GM12878 (cell line): ENCODE results near the gene WWC2. TPM values are rescaled to one million over a fixed set of nuclear protein-coding genes. Genes with fewer than 3 reads are reported as not detected.

Experiments used
- ATAC-seq: fragments of 200-7000 bp; cut with Tn5 transposase; 3 replicates; pipeline ENCODE4 v1.9.1; 2020; ENCODE audit warnings: mild to moderate bottlenecking, moderate library complexity
- BruUV-seq: library from RNA; stranded (reverse); fragments of 400-500 nt; replicated peaks from 2 replicates; lab custom pipeline; 2021; lab: Mats Ljungman, UMichigan
- CTCF ChIA-PET: fragments of 300-600 bp; sonication (Branson Sonifier 250); formaldehyde crosslinking; extraction: SDS; loops from one replicate; lab custom pipeline; 2021; ENCODE audit warnings: inconsistent platforms; lab: Yijun Ruan, JAX
- POLR2A ChIA-PET: fragments of 350-600 bp; formaldehyde crosslinking; extraction: SDS; loops from one replicate; lab custom pipeline; 2021; ENCODE audit warnings: inconsistent platforms; lab: Charles Lee
- RAD21 ChIA-PET: fragments of 300-600 bp; sonication (Branson Sonifier 250); formaldehyde crosslinking; loops from one replicate; lab custom pipeline; 2023; ENCODE audit warnings: antibody characterized with exemption; ENCODE audit not compliant: unreplicated experiment; lab: Charles Lee
- SMC1A ChIA-PET: fragments of 300-600 bp; sonication (Branson Sonifier 250); formaldehyde crosslinking; loops from one replicate; lab custom pipeline; 2023; ENCODE audit not compliant: unreplicated experiment, uncharacterized antibody; lab: Charles Lee
- DNase-seq: peaks from one replicate; pipeline ENCODE4 v3.0.0-alpha.2; 2011; ENCODE audit warnings: low read depth, low spot score
- FAIRE-seq: peaks from 3 replicates; lab custom pipeline; 2011; peaks lifted over from hg19 to GRCh38; lab: Jason Lieb, UNC
- H2AFZ ChIP-seq: 2 replicates; pipeline ENCODE4 v1.6.0; 2011; ENCODE audit warnings: low read depth, low read length, control low read depth; ENCODE audit not compliant: control insufficient read depth
- H3K27ac ChIP-seq: 2 replicates; pipeline ENCODE4 v1.5.1; 2011; ENCODE audit warnings: control low read depth; ENCODE audit not compliant: control insufficient read depth, insufficient read depth
- H3K27me3 ChIP-seq, 2 experiments: replicated peaks in 1 of 2; 2 replicates each; pipeline versions ENCODE4 v1.6.0 to v1.6.1; 2011; ENCODE audit warnings: low read length in 1 of 2; ENCODE audit not compliant: control insufficient read depth in 2 of 2, insufficient read depth in 2 of 2
- H3K36me3 ChIP-seq, 2 experiments: 2 replicates each; pipeline ENCODE4 v1.5.1; 2011; ENCODE audit warnings: low read length in 1 of 2; ENCODE audit not compliant: control insufficient read depth in 2 of 2, insufficient read depth in 2 of 2
- H3K4me1 ChIP-seq: 2 replicates; pipeline ENCODE4 v1.6.1; 2011; ENCODE audit warnings: mild to moderate bottlenecking, low read length, moderate library complexity, mixed read lengths; ENCODE audit not compliant: control insufficient read depth, insufficient read depth
- H3K4me2 ChIP-seq: 2 replicates; pipeline ENCODE4 v1.6.0; 2011; ENCODE audit warnings: control low read depth; ENCODE audit not compliant: control insufficient read depth, insufficient read depth
- H3K4me3 ChIP-seq: fragments of 200-600 bp; sonication (generic); 2 replicates; pipeline ENCODE4 v1.5.1; 2016
- H3K79me2 ChIP-seq: 2 replicates; pipeline ENCODE4 v1.6.0; 2011; ENCODE audit warnings: low read length; ENCODE audit not compliant: control insufficient read depth, insufficient read depth
- H3K9ac ChIP-seq: 2 replicates; pipeline ENCODE4 v1.8.0; 2011; ENCODE audit warnings: low read length, control low read depth, mixed read lengths; ENCODE audit not compliant: control insufficient read depth, insufficient read depth
- H3K9me3 ChIP-seq: replicated peaks from 3 replicates; pipeline ENCODE4 v1.5.1; 2011; ENCODE audit warnings: mild to moderate bottlenecking, low read length; ENCODE audit not compliant: control insufficient read depth, insufficient read depth
- H4K20me1 ChIP-seq: 2 replicates; pipeline ENCODE4 v1.6.0; 2011; ENCODE audit not compliant: control insufficient read depth, insufficient read depth
- BHLHE40 ChIP-seq, 2 experiments: fragments of 450-650 bp in 1 of 2; IDR thresholded peaks; 2 replicates each; pipeline ENCODE4 v1.6.1; 2011 to 2017; ENCODE audit warnings: low read depth in 2 of 2, borderline replicate concordance in 1 of 2, improper control_type of control experiment in 1 of 2, low read length in 1 of 2, mild to moderate bottlenecking in 1 of 2
- CHD4 ChIP-seq: fragments of 200-600 bp; sonication (generic); IDR thresholded peaks from 2 replicates; pipeline ENCODE4 v1.6.1; 2016; ENCODE audit warnings: mild to moderate bottlenecking
- EGR1 ChIP-seq, 2 experiments: IDR thresholded peaks; 1 replicate in 1 of 2; 2 replicates in 1 of 2; pipeline ENCODE4 v1.6.1; 2011 to 2012; ENCODE audit warnings: low read depth in 2 of 2, low read length in 2 of 2, borderline replicate concordance in 1 of 2, mild to moderate bottlenecking in 1 of 2, moderate library complexity in 1 of 2
- ETV6 ChIP-seq, 2 experiments: fragments of 450-650 bp in 1 of 2; IDR thresholded peaks in 1 of 2; conservative IDR thresholded peaks in 1 of 2; 2 replicates each; pipeline ENCODE4 v1.6.1; 2014; ENCODE audit warnings: antibody characterized with exemption in 1 of 2, borderline replicate concordance in 1 of 2, low read depth in 1 of 2, mild to moderate bottlenecking in 1 of 2, moderate library complexity in 1 of 2
- FOS ChIP-seq: IDR thresholded peaks from 3 replicates; pipeline ENCODE4 v1.6.1; 2011; ENCODE audit warnings: borderline replicate concordance; ENCODE audit not compliant: insufficient read length; ENCODE audit errors: extremely low read depth
- JUND ChIP-seq: IDR thresholded peaks from 2 replicates; pipeline ENCODE4 v1.6.1; 2012; ENCODE audit warnings: low read depth, mild to moderate bottlenecking, low read length, improper control_type of control experiment, moderate library complexity
- LARP7 ChIP-seq: fragments of 450-650 bp; IDR thresholded peaks from 2 replicates; pipeline ENCODE4 v1.6.1; 2017; ENCODE audit warnings: mild to moderate bottlenecking
- MEF2B ChIP-seq: fragments of 450-650 bp; IDR thresholded peaks from 2 replicates; pipeline ENCODE4 v1.6.1; 2018; ENCODE audit warnings: mild to moderate bottlenecking, moderate library complexity; ENCODE audit not compliant: partially characterized antibody, poor library complexity, severe bottlenecking
- RBBP5 ChIP-seq: fragments of 200-600 bp; sonication (generic); conservative IDR thresholded peaks from 2 replicates; pipeline ENCODE4 v1.6.1; 2016
- SMAD5 ChIP-seq: IDR thresholded peaks from 2 replicates; pipeline ENCODE4 v1.6.1; 2016; ENCODE audit warnings: antibody characterized with exemption, low read depth
- ZBED1 ChIP-seq: IDR thresholded peaks from 2 replicates; pipeline ENCODE4 v1.6.1; 2016; ENCODE audit warnings: borderline replicate concordance
- ZNF274 ChIP-seq: IDR thresholded peaks from one replicate; pipeline ENCODE4 v1.8.0; 2011; ENCODE audit not compliant: insufficient read length, insufficient read depth
- WGBS: methylation state at CpG from one replicate; pipeline ENCODE4 v1.1.6; 2016; ENCODE audit warnings: low lambda C conversion rate; ENCODE audit not compliant: insufficient replicate concordance, insufficient coverage; ENCODE audit errors: missing lambda C conversion rate; 5-methylcytosine and 5-hydroxymethylcytosine counted together
- in situ Hi-C: fragments of 300-500 bp; cut with MboI; formaldehyde crosslinking; loops from 9 replicates; pipeline ENCODE4 v1.14.3; 2018; ENCODE audit warnings: mixed read lengths
- intact Hi-C: fragments of 100-400 bp; cut with micrococcal nuclease; formaldehyde crosslinking; loops from one replicate; pipeline ENCODE4 v1.14.2; 2022; ENCODE audit not compliant: unreplicated experiment
- polyA plus RNA-seq, 11 experiments: library from polyadenylated mRNA; depleted of rRNA in 4 of 11; unstranded in 6 of 11; stranded (reverse) in 5 of 11; fragments of >200 nt; fragmentation: Nextera tagmentation in 4 of 11; fragmentation: Illumina TruSeq in 1 of 11; extraction: Ambion mirVana in 4 of 11; extraction: Trizol in 1 of 11; gene quantifications; 1 replicate in 1 of 11; 2 replicates in 10 of 11; pipeline versions ENCODE4 v1.2.1 to v1.2.3, GENCODE V29; 2011 to 2016; ENCODE audit warnings: inconsistent platforms in 2 of 11, missing spikeins in 2 of 11, low read depth in 1 of 11
- total RNA-seq, 4 experiments: library from RNA; depleted of rRNA in 3 of 4; stranded (reverse); fragments of >200 nt in 3 of 4; fragmentation: Illumina TruSeq in 1 of 4; extraction: Trizol in 1 of 4; gene quantifications; 2 replicates each; pipeline versions ENCODE4 v1.2.1 to v1.2.3, GENCODE V29; 2013 to 2021
- TF ChIP-seq, protein P1 (sequence below): IDR thresholded peaks from 2 replicates; pipeline ENCODE4 v1.6.1; 2011; ENCODE audit warnings: borderline replicate concordance, low read depth, mild to moderate bottlenecking, moderate library complexity, low read length; ENCODE audit not compliant: insufficient read depth, poor library complexity, severe bottlenecking
- TF ChIP-seq, protein P2 (sequence below): fragments of 450-650 bp; IDR thresholded peaks from 2 replicates; pipeline ENCODE4 v1.6.1; 2016; ENCODE audit warnings: mild to moderate bottlenecking

Gene WWC2
- total and polyA plus RNA-seq, 10 of the 15 experiments (the other 5 are each of a cell fraction or from before 2014, with no cell fraction given), result 0.02 to 0.72 (median 0.06) TPM; not detected in 3

DNA sequence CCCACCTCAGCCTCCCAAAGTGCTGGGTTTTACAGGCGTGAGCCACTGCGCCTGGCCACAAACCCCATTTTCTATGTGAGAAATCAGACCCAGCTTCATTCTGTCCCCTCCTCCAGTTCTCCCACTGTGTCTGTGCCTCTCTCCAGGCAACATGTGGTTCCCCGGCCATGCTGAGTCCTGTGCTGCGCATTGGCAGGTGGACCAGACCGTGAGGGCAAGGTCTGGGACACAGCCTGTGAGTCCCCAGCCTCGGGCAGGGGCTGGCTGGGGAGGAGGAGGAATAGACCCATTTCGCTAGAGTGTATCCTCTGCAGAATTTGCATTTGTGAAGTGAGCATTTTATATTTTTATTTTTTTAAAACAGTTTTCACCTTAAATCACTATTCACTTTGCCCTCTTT, 244.7 kb downstream of the WWC2 start:
- DNase-seq, result no peak
- no peaks in the 10 kb centered on the region for H3K9me3 ChIP-seq
- no peaks in the 10 kb centered on the region for H3K79me2 ChIP-seq
- no peak overlapping the region for H2AFZ ChIP-seq
- SMC1A ChIA-PET, result no interaction called here
- 17% methylated on average over 7 of the region's 7 CpGs for WGBS
- POLR2A ChIA-PET, result interaction anchor here (0.6 kb wide), 1 partner anchor 54 kb away, joined by 3 read pairs; no protein-coding TSS in a partner anchor
- intact Hi-C loops, result no loop called here
- TF ChIP-seq SMAD5, result no peak
- TF ChIP-seq FOS, result no peak
- no peak for TF ChIP-seq ZBED1
- no peak for TF ChIP-seq EGR1 (IDR thresholded peaks at IDR 0.05; ENCODE audit: borderline replicate concordance in 1 of 2, low read depth in 2 of 2, low read length in 2 of 2)
- no peak for TF ChIP-seq BHLHE40 (IDR thresholded peaks at IDR 0.05; ENCODE audit: borderline replicate concordance in 1 of 2, low read depth in 2 of 2, low read length in 1 of 2)
- TF ChIP-seq RBBP5, result no peak
- TF ChIP-seq MEF2B, result no peak
- TF ChIP-seq, protein P1, sequence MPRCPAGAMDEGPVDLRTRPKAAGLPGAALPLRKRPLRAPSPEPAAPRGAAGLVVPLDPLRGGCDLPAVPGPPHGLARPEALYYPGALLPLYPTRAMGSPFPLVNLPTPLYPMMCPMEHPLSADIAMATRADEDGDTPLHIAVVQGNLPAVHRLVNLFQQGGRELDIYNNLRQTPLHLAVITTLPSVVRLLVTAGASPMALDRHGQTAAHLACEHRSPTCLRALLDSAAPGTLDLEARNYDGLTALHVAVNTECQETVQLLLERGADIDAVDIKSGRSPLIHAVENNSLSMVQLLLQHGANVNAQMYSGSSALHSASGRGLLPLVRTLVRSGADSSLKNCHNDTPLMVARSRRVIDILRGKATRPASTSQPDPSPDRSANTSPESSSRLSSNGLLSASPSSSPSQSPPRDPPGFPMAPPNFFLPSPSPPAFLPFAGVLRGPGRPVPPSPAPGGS, result no peak
- TF ChIP-seq LARP7, result no peak
- TF ChIP-seq ETV6 (conservative IDR thresholded peaks at IDR 0.05 in 1 of 2, IDR thresholded peaks at IDR 0.05 in 1 of 2; ENCODE audit: borderline replicate concordance in 1 of 2, low read depth in 1 of 2), result no peak
- TF ChIP-seq, protein P2, sequence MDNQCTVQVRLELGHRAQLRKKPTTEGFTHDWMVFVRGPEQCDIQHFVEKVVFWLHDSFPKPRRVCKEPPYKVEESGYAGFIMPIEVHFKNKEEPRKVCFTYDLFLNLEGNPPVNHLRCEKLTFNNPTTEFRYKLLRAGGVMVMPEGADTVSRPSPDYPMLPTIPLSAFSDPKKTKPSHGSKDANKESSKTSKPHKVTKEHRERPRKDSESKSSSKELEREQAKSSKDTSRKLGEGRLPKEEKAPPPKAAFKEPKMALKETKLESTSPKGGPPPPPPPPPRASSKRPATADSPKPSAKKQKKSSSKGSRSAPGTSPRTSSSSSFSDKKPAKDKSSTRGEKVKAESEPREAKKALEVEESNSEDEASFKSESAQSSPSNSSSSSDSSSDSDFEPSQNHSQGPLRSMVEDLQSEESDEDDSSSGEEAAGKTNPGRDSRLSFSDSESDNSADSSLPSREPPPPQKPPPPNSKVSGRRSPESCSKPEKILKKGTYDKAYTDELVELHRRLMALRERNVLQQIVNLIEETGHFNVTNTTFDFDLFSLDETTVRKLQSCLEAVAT, result no peak
- TF ChIP-seq JUND, result no peak
- TF ChIP-seq CHD4, result no peak
- TF ChIP-seq ZNF274, result no peak
- TF ChIP-seq, all 136 proteins: peak for 0
- BruUV-seq, result no TSS peak
- Histone ChIP-seq H3K27me3 (no peaks in the 10 kb centered on the region; a peak in 1 of 4 replicates), H4K20me1 (no peaks in the 10 kb centered on the region), H3K27ac (no peak overlapping the region), H3K4me1 (no peaks in the 10 kb centered on the region), H3K36me3 (no peaks in the 10 kb centered on the region), H3K4me2 (no peak overlapping the region), H3K9ac (no peak overlapping the region), H3K4me3 (no peak overlapping the region)
- no peak for FAIRE-seq
- ChIA-PET RAD21 (no interaction called here), CTCF (no interaction called here)
- in situ Hi-C loops, result no loop called here
- ATAC-seq, result no peak
